ENCODE results near the gene MBNL3. TPM values are rescaled to one million over a fixed set of nuclear protein-coding genes. Genes with fewer than 3 reads are reported as not detected.

The MBNL3 gene
- total RNA-seq, 1 donor from 2014 or later: 3.4 TPM

DNA sequence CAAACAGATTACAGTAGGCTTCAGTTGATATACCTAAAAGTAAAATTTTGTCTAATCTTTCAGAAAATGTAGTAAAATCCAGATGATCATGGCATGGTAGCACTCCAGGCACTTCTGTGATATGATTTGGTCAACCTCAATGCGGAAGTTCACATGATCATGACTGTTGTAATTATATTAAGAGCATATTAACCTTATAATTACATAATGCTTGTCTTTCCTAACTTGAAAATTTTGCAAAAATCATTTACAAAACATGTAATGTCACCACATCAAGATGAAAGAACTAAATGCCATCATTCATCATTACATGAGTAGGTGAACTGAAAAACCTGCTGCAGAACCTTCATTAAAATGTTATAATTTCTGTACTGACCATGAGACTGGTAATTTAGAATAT, 88.1 kb downstream of the MBNL3 start:
- H3K4me1 Mint-ChIP-seq: peaks cover under 1% of the 10 kb centered on the region
- H3K9me3 Mint-ChIP-seq: no peaks in the 10 kb centered on the region
- H3K9me3 ChIP-seq (ENCODE audit: low read depth): no peaks in the 10 kb centered on the region
- H3K9ac ChIP-seq: no peak overlapping the region
- TF ChIP-seq, protein P1, sequence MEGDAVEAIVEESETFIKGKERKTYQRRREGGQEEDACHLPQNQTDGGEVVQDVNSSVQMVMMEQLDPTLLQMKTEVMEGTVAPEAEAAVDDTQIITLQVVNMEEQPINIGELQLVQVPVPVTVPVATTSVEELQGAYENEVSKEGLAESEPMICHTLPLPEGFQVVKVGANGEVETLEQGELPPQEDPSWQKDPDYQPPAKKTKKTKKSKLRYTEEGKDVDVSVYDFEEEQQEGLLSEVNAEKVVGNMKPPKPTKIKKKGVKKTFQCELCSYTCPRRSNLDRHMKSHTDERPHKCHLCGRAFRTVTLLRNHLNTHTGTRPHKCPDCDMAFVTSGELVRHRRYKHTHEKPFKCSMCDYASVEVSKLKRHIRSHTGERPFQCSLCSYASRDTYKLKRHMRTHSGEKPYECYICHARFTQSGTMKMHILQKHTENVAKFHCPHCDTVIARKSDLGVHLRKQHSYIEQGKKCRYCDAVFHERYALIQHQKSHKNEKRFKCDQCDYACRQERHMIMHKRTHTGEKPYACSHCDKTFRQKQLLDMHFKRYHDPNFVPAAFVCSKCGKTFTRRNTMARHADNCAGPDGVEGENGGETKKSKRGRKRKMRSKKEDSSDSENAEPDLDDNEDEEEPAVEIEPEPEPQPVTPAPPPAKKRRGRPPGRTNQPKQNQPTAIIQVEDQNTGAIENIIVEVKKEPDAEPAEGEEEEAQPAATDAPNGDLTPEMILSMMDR (IDR thresholded peaks at IDR 0.05): no peak
- no peak for TF ChIP-seq EZH2 (IDR thresholded peaks at IDR 0.05)
- TF ChIP-seq EZH2phosphoT487 (IDR thresholded peaks at IDR 0.05): no peak
- H3K27ac Mint-ChIP-seq: no peak overlapping the region
- no peaks in the 10 kb centered on the region for H3K79me2 ChIP-seq (ENCODE audit: low read depth)
- H3K27me3 Mint-ChIP-seq (ENCODE audit: insufficient read depth, low read depth): no peaks in the 10 kb centered on the region
- H2AFZ ChIP-seq (replicated peaks): no peak overlapping the region
- no peak overlapping the region for H3K4me2 ChIP-seq
- H3K4me1 ChIP-seq: no peaks in the 10 kb centered on the region
- no peaks in the 10 kb centered on the region for H3K27me3 ChIP-seq
- no peaks in the 10 kb centered on the region for H3K36me3 Mint-ChIP-seq
- H3K4me3 Mint-ChIP-seq: no peak overlapping the region
- H3F3A ChIP-seq (ENCODE audit: low read depth): peaks cover 14% of the 10 kb centered on the region
- no peak for DNase-seq (ENCODE audit: low spot score)
- H3K36me3 ChIP-seq: no peaks in the 10 kb centered on the region
- no peak overlapping the region for H3K27ac ChIP-seq
- H3K4me3 ChIP-seq: no peak overlapping the region
- H4K20me1 ChIP-seq (ENCODE audit: low read depth): no peaks in the 10 kb centered on the region

DNA sequence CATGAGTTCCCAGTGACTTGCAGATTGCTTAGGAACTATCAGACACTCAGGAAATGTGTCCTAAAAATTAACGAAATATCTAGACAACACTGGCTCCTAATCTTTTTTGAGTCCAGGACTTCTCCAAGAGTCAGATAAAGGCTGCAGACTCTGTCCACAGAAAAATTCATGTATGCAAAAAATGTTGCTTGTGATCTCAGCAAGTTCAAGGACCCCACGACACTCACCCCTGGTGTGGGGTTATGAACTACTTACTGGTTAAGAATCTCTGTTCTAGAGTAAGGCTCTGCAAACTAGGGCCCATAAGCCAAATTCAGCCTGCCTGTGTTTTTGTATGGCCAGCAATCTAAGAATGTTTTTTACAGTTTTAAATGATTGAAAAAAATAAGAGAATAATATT, 93.2 kb downstream of the MBNL3 start:
- no peaks in the 10 kb centered on the region for H3K4me1 ChIP-seq
- no peak overlapping the region for H2AFZ ChIP-seq (replicated peaks)
- peaks cover 17% of the 10 kb centered on the region for H3F3A ChIP-seq (ENCODE audit: low read depth)
- no peak for DNase-seq (ENCODE audit: low spot score)
- no peaks in the 10 kb centered on the region for H3K27me3 Mint-ChIP-seq (ENCODE audit: insufficient read depth, low read depth)
- H3K79me2 ChIP-seq (ENCODE audit: low read depth): no peaks in the 10 kb centered on the region
- H3K27me3 ChIP-seq: no peaks in the 10 kb centered on the region
- peaks cover 4% of the 10 kb centered on the region for H3K4me1 Mint-ChIP-seq
- TF ChIP-seq EZH2phosphoT487 (IDR thresholded peaks at IDR 0.05): no peak
- TF ChIP-seq, protein P1 (IDR thresholded peaks at IDR 0.05): no peak
- no peak for TF ChIP-seq EZH2 (IDR thresholded peaks at IDR 0.05)
- no peak overlapping the region for H3K4me2 ChIP-seq
- H3K36me3 Mint-ChIP-seq: no peaks in the 10 kb centered on the region
- H4K20me1 ChIP-seq (ENCODE audit: low read depth): no peaks in the 10 kb centered on the region
- H3K9me3 Mint-ChIP-seq: no peaks in the 10 kb centered on the region
- H3K9me3 ChIP-seq (ENCODE audit: low read depth): no peaks in the 10 kb centered on the region
- H3K4me3 Mint-ChIP-seq: no peak overlapping the region
- no peak overlapping the region for H3K4me3 ChIP-seq
- H3K9ac ChIP-seq: no peak overlapping the region
- H3K36me3 ChIP-seq: no peaks in the 10 kb centered on the region
- H3K27ac ChIP-seq: no peak overlapping the region
- H3K27ac Mint-ChIP-seq: no peak overlapping the region

DNA sequence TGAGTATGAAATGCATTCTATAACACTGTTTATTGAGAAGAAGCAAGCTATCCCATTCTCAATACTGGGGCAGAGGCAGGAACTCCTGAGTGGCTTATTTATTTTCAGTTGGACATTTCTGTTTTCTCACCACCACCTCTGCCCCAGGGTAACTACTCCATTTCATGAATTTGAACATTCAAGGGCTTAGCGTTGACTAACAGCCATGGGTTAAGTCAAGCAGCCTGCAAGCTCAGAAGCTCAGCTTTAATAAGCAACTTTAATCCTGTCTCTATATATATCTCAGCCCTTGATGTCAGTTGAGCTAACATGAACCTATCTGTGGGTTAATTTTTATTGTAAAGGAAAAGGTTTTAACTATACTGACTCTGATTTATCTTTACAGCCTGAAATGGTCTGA, 93.8 kb downstream of the MBNL3 start:
- H3F3A ChIP-seq (ENCODE audit: low read depth): peaks cover 17% of the 10 kb centered on the region
- H3K36me3 ChIP-seq: no peaks in the 10 kb centered on the region
- no peaks in the 10 kb centered on the region for H3K9me3 ChIP-seq (ENCODE audit: low read depth)
- H3K79me2 ChIP-seq (ENCODE audit: low read depth): no peaks in the 10 kb centered on the region
- Mint-ChIP-seq H3K9me3 (no peaks in the 10 kb centered on the region), H3K36me3 (no peaks in the 10 kb centered on the region), H3K4me3 (no peak overlapping the region), H3K4me1 (peaks cover 4% of the 10 kb centered on the region), H3K27me3 (ENCODE audit: insufficient read depth, low read depth) (no peaks in the 10 kb centered on the region), H3K27ac (no peak overlapping the region)
- H3K27me3 ChIP-seq: no peaks in the 10 kb centered on the region
- TF ChIP-seq EZH2phosphoT487 (IDR thresholded peaks at IDR 0.05) (no peak), EZH2 (IDR thresholded peaks at IDR 0.05) (no peak)
- TF ChIP-seq, protein P1 (IDR thresholded peaks at IDR 0.05): no peak
- no peak overlapping the region for H3K9ac ChIP-seq
- H2AFZ ChIP-seq (replicated peaks): no peak overlapping the region
- no peak overlapping the region for H3K4me2 ChIP-seq
- no peaks in the 10 kb centered on the region for H4K20me1 ChIP-seq (ENCODE audit: low read depth)
- DNase-seq (ENCODE audit: low spot score): no peak
- H3K4me3 ChIP-seq: no peak overlapping the region
- no peak overlapping the region for H3K27ac ChIP-seq
- H3K4me1 ChIP-seq: no peaks in the 10 kb centered on the region
